Measurements from ENCODE around the gene NUCKS1.

- TF ChIP-seq CTCF (IDR thresholded peaks at IDR 0.05) (no peak), POLR2A (IDR thresholded peaks at IDR 0.05) (no peak)
These were observed 17.3 kb upstream of the NUCKS1 start for GRCh38 chr1:205767248-205767647.

Data from esophagus squamous epithelium (tissue), 4 donors.